GM12878 (cell line): Measurements from ENCODE around the gene BTG2. TPM values are rescaled to one million over a fixed set of nuclear protein-coding genes. Genes with fewer than 3 reads are reported as not detected.

Source experiments
- ATF7 ChIP-seq: fragments of 450-650 bp; IDR thresholded peaks from 2 replicates; pipeline ENCODE4 v1.6.1; 2016; ENCODE audit warnings: low read depth, mild to moderate bottlenecking
- HDAC2 ChIP-seq: fragments of 200-600 bp; sonication (generic); IDR thresholded peaks from 2 replicates; pipeline ENCODE4 v1.6.1; 2017
- IKZF1 ChIP-seq: fragments of 450-650 bp; conservative IDR thresholded peaks from 2 replicates; pipeline ENCODE4 v1.6.1; 2017; ENCODE audit warnings: antibody characterized with exemption, mild to moderate bottlenecking
- IKZF2 ChIP-seq, 2 experiments: fragments of 450-650 bp; IDR thresholded peaks; 2 replicates each; pipeline ENCODE4 v1.6.1; 2017; ENCODE audit warnings: mild to moderate bottlenecking in 2 of 2, moderate library complexity in 2 of 2
- MTA2 ChIP-seq: fragments of 450-650 bp; IDR thresholded peaks from 2 replicates; pipeline ENCODE4 v1.6.1; 2016; ENCODE audit warnings: low read depth, mild to moderate bottlenecking, moderate library complexity
- NBN ChIP-seq: fragments of 450-650 bp; IDR thresholded peaks from 2 replicates; pipeline ENCODE4 v1.6.1; 2016
- WRNIP1 ChIP-seq: IDR thresholded peaks from 2 replicates; pipeline ENCODE4 v1.6.1; 2011; ENCODE audit warnings: low read depth, low read length, improper control_type of control experiment, borderline replicate concordance
- YBX1 ChIP-seq: fragments of 450-650 bp; IDR thresholded peaks from 2 replicates; pipeline ENCODE4 v1.6.1; 2016; ENCODE audit warnings: antibody characterized with exemption
- polyA plus RNA-seq, 11 experiments: library from polyadenylated mRNA; depleted of rRNA in 4 of 11; unstranded in 6 of 11; stranded (reverse) in 5 of 11; fragments of >200 nt; fragmentation: Nextera tagmentation in 4 of 11; fragmentation: Illumina TruSeq in 1 of 11; extraction: Ambion mirVana in 4 of 11; extraction: Trizol in 1 of 11; gene quantifications; 1 replicate in 1 of 11; 2 replicates in 10 of 11; pipeline versions ENCODE4 v1.2.1 to v1.2.3, GENCODE V29; 2011 to 2016; ENCODE audit warnings: inconsistent platforms in 2 of 11, missing spikeins in 2 of 11, low read depth in 1 of 11
- total RNA-seq, 4 experiments: library from RNA; depleted of rRNA in 3 of 4; stranded (reverse); fragments of >200 nt in 3 of 4; fragmentation: Illumina TruSeq in 1 of 4; extraction: Trizol in 1 of 4; gene quantifications; 2 replicates each; pipeline versions ENCODE4 v1.2.1 to v1.2.3, GENCODE V29; 2013 to 2021
- TF ChIP-seq, protein P1 (sequence below): IDR thresholded peaks from 2 replicates; pipeline ENCODE4 v1.6.1; 2012; ENCODE audit warnings: improper control_type of control experiment, low read depth, low read length; ENCODE audit not compliant: insufficient replicate concordance
- TF ChIP-seq, protein P2 (sequence below): IDR thresholded peaks from 2 replicates; pipeline ENCODE4 v1.6.1; 2012; ENCODE audit warnings: low read depth, low read length, improper control_type of control experiment
- TF ChIP-seq, protein P3 (sequence below): fragments of 450-650 bp; IDR thresholded peaks from 2 replicates; pipeline ENCODE4 v1.6.1; 2016; ENCODE audit warnings: mild to moderate bottlenecking
- TF ChIP-seq, protein P4 (sequence below): IDR thresholded peaks from 2 replicates; pipeline ENCODE4 v1.6.1; 2012; ENCODE audit warnings: low read depth, low read length, improper control_type of control experiment
- TF ChIP-seq, protein P5 (sequence below): fragments of 450-650 bp; conservative IDR thresholded peaks from 2 replicates; pipeline ENCODE4 v1.6.1; 2017; ENCODE audit warnings: mild to moderate bottlenecking, moderate library complexity
- TF ChIP-seq, protein P6 (sequence below): IDR thresholded peaks from 2 replicates; pipeline ENCODE4 v1.6.1; 2011; ENCODE audit warnings: borderline replicate concordance, low read depth, mild to moderate bottlenecking, moderate library complexity, mixed read lengths, low read length; ENCODE audit not compliant: insufficient read depth; ENCODE audit errors: extremely low read length

The BTG2 gene
- total and polyA plus RNA-seq, 10 of the 15 experiments (the other 5 are each of a cell fraction or from before 2014, with no cell fraction given) = 23.3 to 160 (median 98.1) TPM

DNA sequence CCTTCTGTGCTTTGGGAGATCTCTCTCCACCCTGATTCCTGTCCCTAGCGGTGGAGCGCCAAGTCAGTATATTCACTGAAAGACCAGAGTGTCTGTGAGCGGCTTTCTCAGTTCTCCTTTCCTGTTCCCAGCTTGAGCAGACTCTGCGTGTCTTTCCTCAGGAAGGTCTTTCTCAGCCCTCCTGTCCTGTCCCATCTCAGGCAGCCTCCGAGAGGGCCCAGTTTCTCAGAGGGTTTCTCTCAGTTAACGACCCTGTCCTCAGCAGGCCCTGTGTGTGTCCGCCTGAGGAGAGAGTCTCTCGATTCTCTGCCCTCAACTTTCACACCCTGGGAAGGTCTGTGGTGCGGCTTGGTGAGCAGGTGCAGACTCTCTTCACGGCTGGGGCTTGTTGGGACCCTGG, 41.8 kb upstream of the BTG2 start (continued):
- TF ChIP-seq, protein P1, sequence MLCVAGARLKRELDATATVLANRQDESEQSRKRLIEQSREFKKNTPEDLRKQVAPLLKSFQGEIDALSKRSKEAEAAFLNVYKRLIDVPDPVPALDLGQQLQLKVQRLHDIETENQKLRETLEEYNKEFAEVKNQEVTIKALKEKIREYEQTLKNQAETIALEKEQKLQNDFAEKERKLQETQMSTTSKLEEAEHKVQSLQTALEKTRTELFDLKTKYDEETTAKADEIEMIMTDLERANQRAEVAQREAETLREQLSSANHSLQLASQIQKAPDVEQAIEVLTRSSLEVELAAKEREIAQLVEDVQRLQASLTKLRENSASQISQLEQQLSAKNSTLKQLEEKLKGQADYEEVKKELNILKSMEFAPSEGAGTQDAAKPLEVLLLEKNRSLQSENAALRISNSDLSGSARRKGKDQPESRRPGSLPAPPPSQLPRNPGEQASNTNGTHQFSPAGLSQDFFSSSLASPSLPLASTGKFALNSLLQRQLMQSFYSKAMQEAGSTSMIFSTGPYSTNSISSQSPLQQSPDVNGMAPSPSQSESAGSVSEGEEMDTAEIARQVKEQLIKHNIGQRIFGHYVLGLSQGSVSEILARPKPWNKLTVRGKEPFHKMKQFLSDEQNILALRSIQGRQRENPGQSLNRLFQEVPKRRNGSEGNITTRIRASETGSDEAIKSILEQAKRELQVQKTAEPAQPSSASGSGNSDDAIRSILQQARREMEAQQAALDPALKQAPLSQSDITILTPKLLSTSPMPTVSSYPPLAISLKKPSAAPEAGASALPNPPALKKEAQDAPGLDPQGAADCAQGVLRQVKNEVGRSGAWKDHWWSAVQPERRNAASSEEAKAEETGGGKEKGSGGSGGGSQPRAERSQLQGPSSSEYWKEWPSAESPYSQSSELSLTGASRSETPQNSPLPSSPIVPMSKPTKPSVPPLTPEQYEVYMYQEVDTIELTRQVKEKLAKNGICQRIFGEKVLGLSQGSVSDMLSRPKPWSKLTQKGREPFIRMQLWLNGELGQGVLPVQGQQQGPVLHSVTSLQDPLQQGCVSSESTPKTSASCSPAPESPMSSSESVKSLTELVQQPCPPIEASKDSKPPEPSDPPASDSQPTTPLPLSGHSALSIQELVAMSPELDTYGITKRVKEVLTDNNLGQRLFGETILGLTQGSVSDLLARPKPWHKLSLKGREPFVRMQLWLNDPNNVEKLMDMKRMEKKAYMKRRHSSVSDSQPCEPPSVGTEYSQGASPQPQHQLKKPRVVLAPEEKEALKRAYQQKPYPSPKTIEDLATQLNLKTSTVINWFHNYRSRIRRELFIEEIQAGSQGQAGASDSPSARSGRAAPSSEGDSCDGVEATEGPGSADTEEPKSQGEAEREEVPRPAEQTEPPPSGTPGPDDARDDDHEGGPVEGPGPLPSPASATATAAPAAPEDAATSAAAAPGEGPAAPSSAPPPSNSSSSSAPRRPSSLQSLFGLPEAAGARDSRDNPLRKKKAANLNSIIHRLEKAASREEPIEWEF = no peak
- TF ChIP-seq, protein P2, sequence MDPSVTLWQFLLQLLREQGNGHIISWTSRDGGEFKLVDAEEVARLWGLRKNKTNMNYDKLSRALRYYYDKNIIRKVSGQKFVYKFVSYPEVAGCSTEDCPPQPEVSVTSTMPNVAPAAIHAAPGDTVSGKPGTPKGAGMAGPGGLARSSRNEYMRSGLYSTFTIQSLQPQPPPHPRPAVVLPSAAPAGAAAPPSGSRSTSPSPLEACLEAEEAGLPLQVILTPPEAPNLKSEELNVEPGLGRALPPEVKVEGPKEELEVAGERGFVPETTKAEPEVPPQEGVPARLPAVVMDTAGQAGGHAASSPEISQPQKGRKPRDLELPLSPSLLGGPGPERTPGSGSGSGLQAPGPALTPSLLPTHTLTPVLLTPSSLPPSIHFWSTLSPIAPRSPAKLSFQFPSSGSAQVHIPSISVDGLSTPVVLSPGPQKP = no peak
- TF ChIP-seq, protein P3, sequence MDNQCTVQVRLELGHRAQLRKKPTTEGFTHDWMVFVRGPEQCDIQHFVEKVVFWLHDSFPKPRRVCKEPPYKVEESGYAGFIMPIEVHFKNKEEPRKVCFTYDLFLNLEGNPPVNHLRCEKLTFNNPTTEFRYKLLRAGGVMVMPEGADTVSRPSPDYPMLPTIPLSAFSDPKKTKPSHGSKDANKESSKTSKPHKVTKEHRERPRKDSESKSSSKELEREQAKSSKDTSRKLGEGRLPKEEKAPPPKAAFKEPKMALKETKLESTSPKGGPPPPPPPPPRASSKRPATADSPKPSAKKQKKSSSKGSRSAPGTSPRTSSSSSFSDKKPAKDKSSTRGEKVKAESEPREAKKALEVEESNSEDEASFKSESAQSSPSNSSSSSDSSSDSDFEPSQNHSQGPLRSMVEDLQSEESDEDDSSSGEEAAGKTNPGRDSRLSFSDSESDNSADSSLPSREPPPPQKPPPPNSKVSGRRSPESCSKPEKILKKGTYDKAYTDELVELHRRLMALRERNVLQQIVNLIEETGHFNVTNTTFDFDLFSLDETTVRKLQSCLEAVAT = 0 out of 2 replicates have a peak, but pooled peaks have one; percentile 36
- TF ChIP-seq MTA2 = peak; percentile 20; the same call in 1 of the 2 replicates
- TF ChIP-seq, protein P4, sequence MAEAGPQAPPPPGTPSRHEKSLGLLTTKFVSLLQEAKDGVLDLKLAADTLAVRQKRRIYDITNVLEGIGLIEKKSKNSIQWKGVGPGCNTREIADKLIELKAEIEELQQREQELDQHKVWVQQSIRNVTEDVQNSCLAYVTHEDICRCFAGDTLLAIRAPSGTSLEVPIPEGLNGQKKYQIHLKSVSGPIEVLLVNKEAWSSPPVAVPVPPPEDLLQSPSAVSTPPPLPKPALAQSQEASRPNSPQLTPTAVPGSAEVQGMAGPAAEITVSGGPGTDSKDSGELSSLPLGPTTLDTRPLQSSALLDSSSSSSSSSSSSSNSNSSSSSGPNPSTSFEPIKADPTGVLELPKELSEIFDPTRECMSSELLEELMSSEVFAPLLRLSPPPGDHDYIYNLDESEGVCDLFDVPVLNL = no peak
- no peak for TF ChIP-seq YBX1
- 0 out of 2 replicates have a peak, but pooled peaks have one; percentile 24 for TF ChIP-seq NBN
- TF ChIP-seq, protein P5, sequence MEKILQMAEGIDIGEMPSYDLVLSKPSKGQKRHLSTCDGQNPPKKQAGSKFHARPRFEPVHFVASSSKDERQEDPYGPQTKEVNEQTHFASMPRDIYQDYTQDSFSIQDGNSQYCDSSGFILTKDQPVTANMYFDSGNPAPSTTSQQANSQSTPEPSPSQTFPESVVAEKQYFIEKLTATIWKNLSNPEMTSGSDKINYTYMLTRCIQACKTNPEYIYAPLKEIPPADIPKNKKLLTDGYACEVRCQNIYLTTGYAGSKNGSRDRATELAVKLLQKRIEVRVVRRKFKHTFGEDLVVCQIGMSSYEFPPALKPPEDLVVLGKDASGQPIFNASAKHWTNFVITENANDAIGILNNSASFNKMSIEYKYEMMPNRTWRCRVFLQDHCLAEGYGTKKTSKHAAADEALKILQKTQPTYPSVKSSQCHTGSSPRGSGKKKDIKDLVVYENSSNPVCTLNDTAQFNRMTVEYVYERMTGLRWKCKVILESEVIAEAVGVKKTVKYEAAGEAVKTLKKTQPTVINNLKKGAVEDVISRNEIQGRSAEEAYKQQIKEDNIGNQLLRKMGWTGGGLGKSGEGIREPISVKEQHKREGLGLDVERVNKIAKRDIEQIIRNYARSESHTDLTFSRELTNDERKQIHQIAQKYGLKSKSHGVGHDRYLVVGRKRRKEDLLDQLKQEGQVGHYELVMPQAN = no peak
- TF ChIP-seq IKZF2 (IDR thresholded peaks at IDR 0.05) = peak; percentile 53 to 57; a peak in 2 of 4 replicates
- peak; percentile 71 for TF ChIP-seq IKZF1
- TF ChIP-seq, protein P6, sequence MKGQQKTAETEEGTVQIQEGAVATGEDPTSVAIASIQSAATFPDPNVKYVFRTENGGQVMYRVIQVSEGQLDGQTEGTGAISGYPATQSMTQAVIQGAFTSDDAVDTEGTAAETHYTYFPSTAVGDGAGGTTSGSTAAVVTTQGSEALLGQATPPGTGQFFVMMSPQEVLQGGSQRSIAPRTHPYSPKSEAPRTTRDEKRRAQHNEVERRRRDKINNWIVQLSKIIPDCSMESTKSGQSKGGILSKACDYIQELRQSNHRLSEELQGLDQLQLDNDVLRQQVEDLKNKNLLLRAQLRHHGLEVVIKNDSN = no peak
- no peak for TF ChIP-seq ATF7
- no peak for TF ChIP-seq WRNIP1
- no peak for TF ChIP-seq HDAC2
